HG02763 (cell line): Measurements from ENCODE around the gene ULK3.

Experiments
- ATAC-seq: cut with Tn5 transposase; IDR thresholded peaks from one replicate; pipeline ENCODE4 v1.9.1; 2021; ENCODE audit warnings: mild to moderate bottlenecking, moderate library complexity; ENCODE audit not compliant: unreplicated experiment

The ULK3 gene

DNA sequence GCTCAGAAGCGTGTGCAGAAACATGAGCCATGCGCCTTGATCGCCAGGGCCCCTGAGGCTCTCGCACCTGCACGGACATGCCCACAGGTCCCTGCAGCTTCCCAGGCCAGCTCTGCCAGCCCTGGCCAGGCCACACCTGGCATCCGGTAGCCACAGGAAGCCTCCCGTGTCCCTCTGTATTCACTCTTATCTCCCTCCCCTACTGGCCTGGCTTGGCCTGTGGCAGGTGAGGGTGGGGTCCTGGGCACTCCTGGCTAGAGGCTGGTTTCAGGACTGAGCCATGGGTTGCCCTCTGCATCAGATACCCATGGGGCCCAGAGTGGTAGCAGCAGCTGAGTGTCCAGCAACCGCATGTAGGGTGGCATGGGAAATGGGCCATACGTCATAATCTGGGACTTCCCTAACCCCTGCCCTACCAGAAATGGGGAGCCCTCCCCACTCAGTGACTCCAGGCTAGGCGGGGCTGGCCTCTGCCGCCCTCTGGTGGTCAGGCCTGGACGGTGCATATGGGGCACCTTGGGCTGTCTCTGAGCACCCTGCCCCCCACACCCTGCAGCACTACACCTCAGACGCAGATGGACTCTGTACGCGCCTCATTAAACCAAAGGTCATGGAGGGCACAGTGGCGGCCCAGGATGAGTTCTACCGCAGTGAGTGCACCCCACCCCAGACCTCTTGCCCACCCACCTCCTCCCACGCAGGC is 42.9 kb downstream of the ULK3 start:
- peak; percentile 72 for ATAC-seq

DNA sequence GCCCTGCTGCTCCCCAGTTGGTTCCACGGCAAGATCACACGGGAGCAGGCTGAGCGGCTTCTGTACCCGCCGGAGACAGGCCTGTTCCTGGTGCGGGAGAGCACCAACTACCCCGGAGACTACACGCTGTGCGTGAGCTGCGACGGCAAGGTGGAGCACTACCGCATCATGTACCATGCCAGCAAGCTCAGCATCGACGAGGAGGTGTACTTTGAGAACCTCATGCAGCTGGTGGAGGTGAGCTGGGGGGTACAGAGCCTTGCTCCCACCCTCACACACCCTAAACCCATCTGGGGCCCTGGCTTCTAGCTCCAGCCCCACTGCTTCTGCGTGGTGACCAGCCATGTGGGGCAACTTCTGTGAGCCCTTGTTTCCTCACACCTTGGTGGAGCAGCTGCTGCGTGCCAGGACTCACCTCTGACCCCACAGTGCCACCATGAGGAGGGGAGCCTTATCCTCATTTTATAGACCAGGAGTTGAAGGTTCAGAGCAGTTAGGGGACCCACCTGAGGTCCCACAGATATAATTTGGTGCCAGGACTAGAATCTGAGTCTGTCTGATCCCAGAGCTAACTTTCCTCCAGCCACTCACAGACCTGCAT is 43.6 kb downstream of the ULK3 start:
- no peak for ATAC-seq

DNA sequence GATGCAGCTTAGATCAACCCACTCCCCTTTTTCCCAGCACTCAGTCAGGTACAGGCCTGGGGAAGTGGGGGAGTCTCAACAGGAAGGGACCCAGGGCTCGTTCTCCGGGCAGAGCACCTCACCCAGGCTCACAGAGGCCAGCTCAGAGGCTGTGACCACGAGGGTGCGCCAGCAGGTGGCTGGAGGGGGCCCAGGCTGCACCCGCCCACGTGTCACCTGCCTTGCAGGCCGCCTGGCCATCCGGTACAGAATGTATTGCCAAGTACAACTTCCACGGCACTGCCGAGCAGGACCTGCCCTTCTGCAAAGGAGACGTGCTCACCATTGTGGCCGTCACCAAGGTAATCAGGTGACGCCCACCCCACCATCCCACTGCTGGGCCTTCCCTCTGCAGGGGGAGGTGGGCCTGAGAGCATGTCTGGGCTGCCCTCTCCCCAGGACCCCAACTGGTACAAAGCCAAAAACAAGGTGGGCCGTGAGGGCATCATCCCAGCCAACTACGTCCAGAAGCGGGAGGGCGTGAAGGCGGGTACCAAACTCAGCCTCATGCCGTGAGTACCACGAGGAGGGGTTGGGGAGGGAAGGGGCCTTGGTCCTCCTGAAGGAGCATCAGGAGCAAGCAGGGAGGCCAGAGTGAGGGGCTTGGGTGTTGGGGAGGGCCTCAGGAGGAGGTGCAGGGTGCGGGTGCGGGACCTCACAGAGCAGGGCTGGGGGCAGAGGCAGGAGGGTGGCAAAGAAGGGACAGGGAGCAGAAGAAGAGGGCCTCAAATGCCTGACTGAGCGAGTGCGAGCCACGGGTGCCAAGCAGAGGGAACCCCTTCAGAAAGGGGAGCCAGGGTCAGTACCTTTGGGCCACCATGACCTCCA is 44.3 kb downstream of the ULK3 start:
- ATAC-seq = no peak

DNA sequence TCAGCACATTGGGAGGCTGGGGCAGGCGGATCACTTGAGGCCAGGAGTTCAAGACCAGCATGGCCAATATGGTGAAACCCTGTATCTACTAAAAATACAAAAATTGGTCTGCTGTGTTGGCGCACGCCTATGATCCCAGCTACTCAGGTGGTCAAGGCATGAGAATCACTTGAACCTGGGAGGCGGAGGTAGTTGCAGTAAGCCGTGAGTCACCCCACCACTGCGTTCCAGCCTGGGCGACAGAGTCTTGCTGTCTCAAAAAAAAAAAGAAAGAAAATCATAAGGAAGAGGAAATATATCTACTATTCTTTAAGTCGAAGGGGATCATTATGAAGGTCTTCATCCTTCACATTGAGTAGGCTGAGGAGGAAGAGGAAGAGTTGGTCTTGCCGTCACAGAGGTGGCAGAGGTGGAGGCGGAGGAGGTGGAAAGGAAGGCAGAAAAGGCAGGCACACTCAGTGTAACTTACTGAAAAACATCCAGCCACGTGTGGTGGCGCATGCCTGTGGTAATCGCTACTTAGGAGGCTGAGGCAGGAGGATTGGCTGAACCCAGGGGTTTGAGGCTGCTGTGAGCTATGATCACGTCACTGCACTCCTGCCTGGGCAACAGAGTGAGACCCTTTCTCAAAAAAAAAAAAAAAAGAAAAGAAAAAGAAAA is 46.9 kb downstream of the ULK3 start:
- no peak for ATAC-seq

DNA sequence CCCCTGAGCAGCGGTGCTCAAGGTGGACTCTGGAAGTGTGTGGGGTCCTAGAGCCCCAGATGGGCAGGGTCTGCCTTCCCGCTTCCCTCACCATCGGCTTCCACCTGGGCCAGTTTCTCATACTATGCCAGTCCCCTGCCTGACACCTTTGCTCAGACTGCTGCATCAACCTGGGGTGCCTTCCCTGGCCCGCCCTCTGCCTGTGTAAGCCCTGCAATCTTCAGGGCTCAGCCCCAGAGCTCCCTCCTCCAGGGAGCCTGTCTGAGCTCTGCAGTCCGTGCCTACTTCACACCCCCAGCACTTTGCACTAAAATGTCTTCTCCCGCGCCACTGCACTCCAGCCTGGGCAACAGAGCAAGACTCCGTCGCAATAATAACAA is 48.0 kb downstream of the ULK3 start:
- no peak for ATAC-seq

DNA sequence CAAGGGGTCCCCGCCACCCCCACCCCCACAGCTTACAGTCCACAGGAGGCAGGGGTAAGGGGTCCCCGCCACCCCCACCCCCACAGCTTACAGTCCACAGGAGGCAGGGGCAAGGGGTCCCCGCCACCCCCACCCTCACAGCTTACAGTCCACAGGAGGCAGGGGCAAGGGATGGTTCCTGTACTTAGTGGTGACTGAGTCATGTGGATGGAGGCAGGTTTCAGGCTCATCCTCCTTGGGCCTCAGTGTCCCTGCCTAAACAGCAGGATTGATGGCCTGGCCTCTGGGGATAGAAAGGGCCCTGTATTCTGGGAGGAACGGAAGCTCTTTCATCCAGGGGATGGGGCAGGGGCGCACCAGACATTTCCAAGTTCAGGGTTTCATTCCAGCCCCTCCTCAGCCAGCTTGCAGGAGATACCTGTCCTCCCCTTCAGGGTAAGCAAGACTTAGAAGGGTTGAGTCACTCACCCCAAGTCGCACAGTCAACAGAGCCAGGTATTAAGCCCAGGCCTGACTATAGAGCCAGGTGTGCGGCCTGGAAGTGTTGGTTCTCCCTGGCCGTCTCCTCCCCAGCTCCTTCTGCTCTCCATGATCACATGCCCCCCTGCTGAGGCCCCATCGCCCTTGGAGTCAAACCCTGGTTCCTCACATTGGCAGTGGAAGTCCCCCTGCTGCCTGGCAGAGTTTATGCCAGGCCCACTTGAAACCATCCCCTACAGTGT is 48.5 kb downstream of the ULK3 start:
- ATAC-seq = no peak

DNA sequence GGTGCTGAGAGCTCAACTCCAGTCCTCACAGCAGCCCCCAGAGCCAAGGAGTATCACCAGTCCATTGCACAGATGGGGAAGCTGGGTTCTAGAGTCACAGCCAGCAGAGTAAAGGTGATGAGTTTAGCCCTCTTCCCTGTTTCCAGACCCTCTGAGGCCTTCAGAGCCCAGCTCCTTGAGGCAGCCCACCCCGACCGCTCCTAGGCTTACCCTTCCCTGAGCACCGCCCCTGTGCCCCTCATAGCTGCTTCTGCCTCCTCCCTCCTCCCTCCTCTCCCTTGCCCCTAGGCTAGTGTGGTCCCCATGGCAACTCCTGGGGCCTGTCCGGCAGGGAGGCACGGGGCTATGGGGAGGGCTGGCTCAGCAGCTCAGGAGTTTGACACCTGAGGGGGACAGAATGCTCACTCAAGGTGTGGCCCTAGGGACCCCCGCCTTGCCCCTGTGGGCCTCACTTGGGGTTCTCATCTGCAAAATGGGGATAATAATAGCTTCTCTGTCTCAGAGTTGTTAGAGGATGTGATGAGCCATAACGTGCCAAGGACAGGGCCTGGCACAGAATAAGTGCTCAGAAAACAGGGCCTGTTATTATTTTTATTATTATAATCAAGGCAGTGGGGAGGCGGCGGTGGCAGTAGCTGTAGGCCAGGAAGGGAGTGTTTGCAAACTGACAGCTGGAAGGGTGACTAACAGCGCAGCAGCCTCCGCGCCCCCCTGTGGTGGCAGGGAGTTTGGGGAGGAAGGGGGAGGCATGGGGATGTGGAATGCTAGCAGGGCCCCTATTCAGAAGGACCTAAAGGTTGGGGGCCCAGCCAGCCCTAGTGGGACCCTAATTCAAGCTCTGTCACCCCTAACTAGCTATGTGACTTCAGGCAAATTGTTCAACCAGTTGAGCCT is 49.6 kb downstream of the ULK3 start:
- ATAC-seq = no peak

DNA sequence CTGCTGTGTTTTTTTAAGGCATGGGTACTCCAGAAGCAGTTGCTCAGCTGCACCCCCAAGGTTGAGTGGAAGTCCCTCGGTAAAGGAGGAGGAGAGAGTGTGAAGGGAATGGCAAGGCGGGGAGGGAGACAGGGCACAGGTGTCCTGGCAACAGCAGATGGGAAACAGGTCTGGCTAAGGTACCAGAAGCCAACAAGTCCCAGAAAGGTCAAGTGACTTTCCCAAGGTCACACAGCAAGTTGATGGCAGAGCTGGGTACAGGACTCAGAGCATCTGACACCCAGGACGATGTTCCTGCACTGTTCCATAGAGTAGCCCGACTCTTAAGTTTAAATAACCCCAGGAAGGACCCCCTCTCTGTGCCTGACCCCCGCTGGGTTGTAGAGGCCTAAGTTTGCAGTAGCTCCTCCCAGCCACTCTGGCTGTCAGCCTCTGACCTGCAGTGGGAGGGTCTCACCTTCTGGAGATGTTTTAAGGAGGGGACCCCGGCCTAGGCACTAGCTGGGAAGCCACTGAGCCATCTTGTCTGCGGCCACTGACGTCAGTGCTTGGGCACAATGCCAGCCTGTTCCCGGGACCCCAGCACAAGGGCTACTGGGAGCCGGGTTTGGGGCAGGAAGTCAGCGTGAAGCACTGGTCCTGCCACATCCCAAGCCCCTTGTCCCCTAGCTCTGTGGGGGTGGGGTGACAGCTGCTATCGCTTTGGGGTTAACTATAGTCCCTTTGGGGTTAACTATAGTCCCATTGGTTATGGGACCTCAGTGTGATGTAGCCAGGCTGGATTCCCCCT is 50.5 kb downstream of the ULK3 start:
- ATAC-seq = no peak

DNA sequence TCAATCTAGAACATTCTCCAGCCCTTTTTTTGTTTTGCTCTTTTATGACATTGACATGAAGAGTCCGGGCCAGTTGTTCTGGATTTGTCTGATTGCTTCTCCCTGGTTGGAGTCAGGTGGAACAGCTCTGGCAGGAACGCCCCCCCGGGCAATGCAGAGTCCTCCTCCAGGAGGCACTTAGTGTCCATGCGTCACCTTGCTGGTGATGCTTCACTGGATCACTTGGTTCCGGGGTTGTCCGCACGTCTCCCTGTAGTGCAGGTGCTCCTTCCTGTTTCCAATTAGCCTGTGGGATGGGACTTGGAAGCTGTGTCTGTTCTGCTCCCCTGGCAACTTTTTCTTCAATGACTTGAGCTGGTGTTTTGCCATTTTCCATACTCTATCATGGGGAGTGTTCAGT is 51.3 kb downstream of the ULK3 start:
- ATAC-seq = no peak

DNA sequence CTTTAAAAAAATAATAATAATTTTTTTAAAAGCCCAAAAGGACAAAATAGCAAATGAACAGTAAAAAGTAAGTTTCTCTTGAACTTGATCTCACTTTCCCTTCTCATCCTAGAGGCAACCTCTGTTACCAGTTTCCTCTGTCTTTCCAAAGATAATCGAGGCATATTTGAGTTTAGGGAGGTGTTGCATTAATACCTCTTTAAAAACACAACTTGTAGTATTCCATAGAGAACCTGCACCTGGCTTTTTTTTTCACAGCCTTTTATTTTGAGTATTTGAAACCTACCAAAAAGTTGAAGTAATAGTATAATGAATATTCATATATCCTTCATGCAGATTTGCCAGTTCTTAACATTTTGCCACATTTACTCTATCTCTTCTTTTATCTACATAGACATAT is 51.9 kb downstream of the ULK3 start:
- ATAC-seq = no peak

DNA sequence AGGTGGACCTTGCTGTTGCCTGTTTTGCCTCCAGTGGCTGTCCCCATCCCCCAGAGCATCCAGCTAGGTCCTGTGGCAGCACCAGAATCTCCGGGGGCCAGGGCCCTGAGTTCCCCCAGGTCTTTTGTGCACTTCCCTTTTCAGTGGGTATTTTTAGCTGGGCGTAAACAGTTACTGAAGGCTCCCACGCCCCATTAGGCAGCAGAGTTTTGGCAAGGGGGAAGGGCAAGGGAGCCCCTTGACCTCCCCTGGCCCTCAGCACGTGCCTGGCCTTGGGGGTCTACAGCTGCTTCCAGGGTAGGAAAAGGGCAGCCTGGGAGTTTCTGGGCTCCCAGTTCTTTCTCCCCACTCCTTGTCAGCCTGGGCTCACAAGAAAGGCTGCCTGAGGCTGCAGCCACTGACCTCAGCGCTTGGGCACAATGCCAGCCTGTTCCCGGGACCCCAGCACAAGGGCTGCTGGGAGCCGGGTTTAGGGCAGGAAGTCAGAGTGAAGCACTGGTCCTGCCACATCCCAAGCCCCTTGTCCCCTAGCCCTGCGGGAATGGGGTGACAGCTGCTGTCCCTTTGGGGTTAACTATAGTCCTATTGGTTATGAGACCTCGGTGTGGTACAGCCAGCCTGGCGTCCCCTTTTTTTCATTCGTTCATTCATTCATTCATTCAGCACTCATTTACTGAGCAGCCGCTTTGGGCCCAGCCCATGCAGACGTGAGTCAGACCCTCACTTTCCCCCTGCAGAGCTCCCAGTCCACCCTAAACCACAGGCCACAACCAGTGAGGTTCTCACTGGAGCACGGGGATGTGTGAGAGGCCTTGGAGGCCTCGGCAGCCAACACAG is 52.7 kb downstream of the ULK3 start:
- ATAC-seq = no peak

DNA sequence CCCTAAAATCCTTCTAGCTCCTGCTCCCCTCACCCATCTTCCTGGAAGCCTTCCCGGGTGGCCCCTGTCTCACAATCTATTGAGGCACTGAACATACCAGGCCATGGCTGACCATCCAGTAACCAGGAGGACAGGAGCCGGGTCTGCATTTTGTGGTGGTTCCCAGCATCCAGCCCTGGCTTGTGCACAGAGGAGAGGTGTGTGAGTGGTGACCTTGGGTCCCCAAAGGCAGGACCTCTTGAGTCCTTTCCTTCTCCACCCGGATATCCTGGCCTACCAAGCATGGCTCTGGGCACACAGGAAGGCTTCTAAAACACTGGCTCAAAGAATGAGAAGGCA is 53.2 kb downstream of the ULK3 start:
- ATAC-seq = no peak

DNA sequence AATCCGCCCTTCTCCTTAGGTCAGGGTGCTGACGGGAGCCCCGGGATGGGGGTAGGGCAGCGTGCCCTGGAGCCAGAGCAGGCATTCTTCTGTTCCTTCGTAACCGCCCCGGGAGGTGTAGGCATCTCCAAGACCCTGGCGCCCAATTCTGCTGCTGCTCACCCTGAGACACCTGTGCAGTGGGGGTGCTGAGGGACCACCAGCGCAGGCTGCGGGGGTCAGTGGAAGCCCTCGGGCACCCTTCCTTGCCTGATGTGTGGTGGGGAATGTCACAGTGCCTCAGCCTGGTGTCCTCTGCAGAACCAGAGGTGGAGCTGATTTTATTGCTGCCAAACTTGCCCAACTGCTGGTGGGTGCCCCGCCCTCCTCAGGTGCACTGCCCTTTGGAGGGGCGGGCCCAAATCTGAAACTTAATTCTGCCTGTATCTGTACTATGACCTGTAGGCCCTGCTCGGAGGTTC is 53.8 kb downstream of the ULK3 start:
- ATAC-seq = no peak

DNA sequence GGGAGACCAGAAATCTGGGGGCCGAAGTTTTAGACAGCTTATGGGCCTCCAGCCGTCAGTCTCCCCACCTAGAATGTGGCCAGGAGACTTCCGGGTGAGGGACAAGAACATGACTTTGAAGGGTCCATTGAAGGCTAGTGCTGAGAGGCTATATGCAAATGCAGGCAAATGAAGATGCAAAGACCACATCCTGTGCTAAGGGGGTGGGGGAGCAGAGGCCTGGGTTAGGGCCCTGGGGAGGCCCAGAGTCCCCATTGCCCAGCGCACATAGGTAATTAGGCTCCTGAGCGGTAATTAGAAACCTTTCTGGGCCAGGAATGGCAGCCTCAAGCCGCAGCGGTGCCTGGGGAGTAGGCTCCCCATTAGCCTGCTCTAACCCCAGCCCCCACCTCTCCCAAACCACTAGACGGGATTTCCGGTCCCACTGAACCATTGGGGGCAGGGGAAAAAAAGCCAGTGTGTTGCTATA is 54.2 kb downstream of the ULK3 start:
- ATAC-seq = no peak

DNA sequence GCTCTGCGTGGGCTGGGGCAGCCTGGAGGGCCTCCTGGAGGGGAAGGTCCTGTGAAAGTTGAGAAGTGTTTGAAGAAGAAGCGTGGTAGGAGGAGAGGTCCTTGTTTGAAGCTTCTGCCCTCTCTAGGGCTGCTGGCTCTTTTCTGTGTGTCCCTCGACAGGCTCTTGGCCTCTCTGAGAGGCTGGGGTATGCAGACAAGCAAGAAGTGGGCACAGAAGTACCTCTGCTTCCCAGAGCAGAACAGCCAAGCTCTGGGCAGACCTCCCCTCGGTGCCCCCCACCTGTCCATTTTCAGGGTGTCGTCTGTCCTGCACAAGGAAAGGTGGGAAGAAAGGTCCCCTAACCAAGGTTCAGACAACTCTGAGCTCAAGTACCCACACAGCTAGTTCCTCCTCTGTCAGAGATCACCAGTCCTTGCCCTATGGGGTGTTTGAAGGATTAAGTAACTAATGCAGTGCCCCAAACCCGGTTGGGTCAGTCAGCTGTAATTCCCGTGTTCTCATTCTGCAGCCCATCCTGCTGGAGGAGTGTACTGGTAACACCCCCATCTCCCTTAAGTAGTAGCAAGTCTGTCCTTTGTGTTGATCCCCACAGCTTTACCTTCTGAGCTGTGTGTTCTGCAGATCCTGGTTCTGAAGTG is 54.8 kb downstream of the ULK3 start:
- no peak for ATAC-seq

DNA sequence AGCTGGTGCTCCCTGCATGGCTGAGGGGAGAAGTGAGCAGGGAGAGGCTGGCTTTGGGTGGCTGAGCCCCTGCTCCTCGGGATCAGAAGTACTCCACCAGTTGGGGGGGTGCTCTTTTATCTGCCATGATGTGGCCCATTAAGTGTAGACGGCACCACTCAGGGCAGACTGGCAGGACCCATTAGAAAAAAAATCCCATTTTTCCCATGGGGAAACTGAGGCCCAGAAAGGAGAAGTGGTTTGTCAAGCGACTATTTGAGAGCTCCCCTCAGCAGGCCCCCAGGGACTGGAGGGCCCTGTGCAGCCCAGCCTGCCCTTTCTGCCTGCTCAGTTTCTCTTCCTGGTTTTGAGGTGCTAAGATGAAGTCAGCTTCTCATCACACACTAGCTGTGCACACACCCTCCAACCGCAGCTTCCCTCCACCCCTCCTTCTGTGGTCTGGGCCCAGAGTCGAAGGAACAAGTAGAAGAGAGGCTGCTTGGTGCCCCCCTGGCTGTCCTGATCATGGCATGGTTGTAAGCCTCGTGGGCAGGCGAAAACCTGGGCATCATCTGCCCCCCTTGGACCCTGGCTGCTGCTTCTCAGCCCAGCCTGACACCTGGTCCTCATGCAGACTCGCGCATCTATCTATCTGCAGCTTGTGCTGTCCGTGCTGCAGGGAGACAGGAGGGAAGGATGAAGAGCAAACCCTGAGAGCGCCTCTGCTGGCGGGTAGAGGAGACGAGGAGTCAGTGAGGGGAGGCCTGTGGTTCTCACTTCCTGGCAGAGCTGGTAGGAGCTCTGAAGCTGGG is 55.5 kb downstream of the ULK3 start:
- peak; percentile 43 for ATAC-seq
